Endothelial cell of umbilical vein (primary cell): ENCODE results near the gene ZNF311. TPM values are rescaled to one million over a fixed set of nuclear protein-coding genes. Genes with fewer than 3 reads are reported as not detected.

Experiments used
- BruUV-seq: library from RNA; stranded (reverse); fragments of 400-500 nt; replicated peaks from 2 replicates; lab custom pipeline; 2021; lab: Mats Ljungman, UMichigan
- CTCF ChIA-PET: fragments of 300-600, 350-600 bp; sonication (Branson Sonifier 250); formaldehyde crosslinking; loops from one replicate; lab custom pipeline; 2021; ENCODE audit warnings: antibody characterized with exemption, inconsistent platforms; lab: Charles Lee
- POLR2A ChIA-PET: fragments of 300-600, 350-600 bp; sonication (Branson Sonifier 250); formaldehyde crosslinking; loops from one replicate; lab custom pipeline; 2021; ENCODE audit warnings: antibody characterized with exemption, inconsistent platforms; lab: Charles Lee
- DNase-seq: peaks from one replicate; pipeline ENCODE4 v3.0.0-alpha.2; 2011; ENCODE audit warnings: low read depth, low spot score
- FAIRE-seq: peaks from 2 replicates; lab custom pipeline; 2011; peaks lifted over from hg19 to GRCh38; lab: Jason Lieb, UNC
- H2AFZ ChIP-seq: 2 replicates; pipeline ENCODE4 v1.6.0; 2012; ENCODE audit warnings: low read depth, low read length, control low read depth, inconsistent platforms
- H3K27ac ChIP-seq: 2 replicates; pipeline ENCODE4 v1.5.1; 2011; ENCODE audit warnings: low read depth, mild to moderate bottlenecking, control low read depth, low read length, moderate library complexity; ENCODE audit not compliant: insufficient read depth
- H3K27me3 ChIP-seq, 2 experiments: 2 replicates each; pipeline versions ENCODE4 v1.6.0 to v1.6.1; 2011; ENCODE audit warnings: low read length in 2 of 2, mixed read lengths in 1 of 2; ENCODE audit not compliant: control insufficient read depth in 2 of 2, insufficient read depth in 2 of 2
- H3K36me3 ChIP-seq, 2 experiments: 2 replicates in 1 of 2; 3 replicates in 1 of 2; pipeline ENCODE4 v1.5.1; 2011; ENCODE audit warnings: low read length in 2 of 2, mild to moderate bottlenecking in 1 of 2, moderate library complexity in 1 of 2; ENCODE audit not compliant: control insufficient read depth in 2 of 2, insufficient read depth in 2 of 2; ENCODE audit errors: extremely low read depth in 1 of 2
- H3K4me1 ChIP-seq: 3 replicates; pipeline ENCODE4 v1.5.1; 2011; ENCODE audit warnings: mild to moderate bottlenecking, low read length; ENCODE audit not compliant: control insufficient read depth, insufficient read depth; ENCODE audit errors: extremely low read depth
- H3K4me2 ChIP-seq: 2 replicates; pipeline ENCODE4 v1.6.1; 2011; ENCODE audit warnings: low read length, control low read depth, mixed read lengths; ENCODE audit not compliant: insufficient read depth
- H3K4me3 ChIP-seq, 3 experiments: fragments of 200-600 bp in 1 of 3; sonication (generic), shearing (Covaris generic) in 1 of 3; replicated peaks in 1 of 3; 2 replicates each; pipeline ENCODE4 v1.5.1; 2011 to 2016; ENCODE audit warnings: control low read depth in 3 of 3, low read length in 3 of 3, mild to moderate bottlenecking in 2 of 3, inconsistent platforms in 1 of 3, low read depth in 1 of 3, moderate library complexity in 1 of 3; ENCODE audit not compliant: insufficient read depth in 1 of 3
- H3K79me2 ChIP-seq: 2 replicates; pipeline ENCODE4 v1.6.0; 2012; ENCODE audit warnings: low read length, inconsistent platforms; ENCODE audit not compliant: control insufficient read depth, insufficient read depth
- H3K9ac ChIP-seq: replicated peaks from 2 replicates; pipeline ENCODE3; 2011; ENCODE audit warnings: low read length, control low read depth; ENCODE audit not compliant: insufficient read depth; ENCODE audit errors: extremely low read depth
- H3K9me1 ChIP-seq: replicated peaks from 3 replicates; pipeline ENCODE4 v1.6.0; 2011; ENCODE audit warnings: mild to moderate bottlenecking, low read length; ENCODE audit not compliant: control insufficient read depth, insufficient read depth; ENCODE audit errors: extremely low read depth
- H3K9me3 ChIP-seq: replicated peaks from 2 replicates; pipeline ENCODE4 v1.5.1; 2012; ENCODE audit warnings: low read length, inconsistent platforms; ENCODE audit not compliant: control insufficient read depth, insufficient read depth
- H4K20me1 ChIP-seq: replicated peaks from 2 replicates; pipeline ENCODE3; 2011; ENCODE audit warnings: mild to moderate bottlenecking, low read length; ENCODE audit not compliant: control insufficient read depth, insufficient read depth; ENCODE audit errors: extremely low read depth
- EZH2 ChIP-seq: IDR thresholded peaks from 2 replicates; pipeline ENCODE4 v1.6.1; 2012; ENCODE audit warnings: borderline replicate concordance, low read depth, mild to moderate bottlenecking, moderate library complexity, low read length, inconsistent platforms; ENCODE audit not compliant: severe bottlenecking
- FOS ChIP-seq: IDR thresholded peaks from 2 replicates; pipeline ENCODE4 v1.6.1; 2011; ENCODE audit warnings: mild to moderate bottlenecking, low read length, moderate library complexity, borderline replicate concordance; ENCODE audit not compliant: insufficient read depth
- GATA2 ChIP-seq: IDR thresholded peaks from 2 replicates; pipeline ENCODE4 v1.7.0; 2011; ENCODE audit warnings: low read depth, mild to moderate bottlenecking, moderate library complexity, mixed read lengths, low read length; ENCODE audit not compliant: insufficient read length, insufficient read depth
- JUN ChIP-seq: IDR thresholded peaks from 2 replicates; pipeline ENCODE4 v1.6.1; 2011; ENCODE audit warnings: borderline replicate concordance, low read depth; ENCODE audit not compliant: insufficient read length, insufficient read depth
- MYC ChIP-seq: IDR thresholded peaks from one replicate; pipeline ENCODE4 v1.6.1; 2011; ENCODE audit warnings: mild to moderate bottlenecking, low read depth, low read length
- POLR2A ChIP-seq: IDR thresholded peaks from 2 replicates; pipeline ENCODE4 v1.6.1; 2012; ENCODE audit warnings: low read depth, mild to moderate bottlenecking, control low read depth, low read length
- POLR2AphosphoS5 ChIP-seq: IDR thresholded peaks from 2 replicates; pipeline ENCODE4 v1.6.1; 2012; ENCODE audit warnings: low read depth, mild to moderate bottlenecking, control low read depth, low read length, moderate library complexity; ENCODE audit not compliant: insufficient read depth
- dilution Hi-C: fragments of 300-500 bp; cut with MboI; formaldehyde crosslinking; loops from one replicate; pipeline ENCODE4 v1.15.0; 2019; ENCODE audit warnings: low sequenced_read_pairs; ENCODE audit not compliant: extremely low pct_ligation_motif_present
- intact Hi-C: fragments of 100-400 bp; cut with micrococcal nuclease; formaldehyde crosslinking; loops from one replicate; pipeline ENCODE4 v1.10.0; 2022
- polyA plus RNA-seq, 4 experiments: library from polyadenylated mRNA; depleted of rRNA in 3 of 4; stranded (reverse) in 3 of 4; unstranded in 1 of 4; fragments of >200 nt; gene quantifications; 2 replicates each; pipeline versions ENCODE4 v1.2.1 to v1.2.3, GENCODE V29; 2011 to 2012; ENCODE audit warnings: missing spikeins in 1 of 4
- small RNA-seq: library from RNA; depleted of rRNA; stranded (forward); fragments of <200 nt; gene quantifications from one replicate; pipeline ENCODE3, GENCODE V24; 2012; ENCODE audit warnings: low replicate concordance, low read depth; ENCODE audit not compliant: insufficient read depth, insufficient read length
- total RNA-seq: library from RNA; stranded (reverse); gene quantifications from 2 replicates; pipeline ENCODE4 v1.2.3, GENCODE V29; 2021
- TF ChIP-seq, protein P1 (sequence below): IDR thresholded peaks from 2 replicates; pipeline ENCODE4 v1.6.1; 2011; ENCODE audit not compliant: insufficient read depth, insufficient read length
- TF ChIP-seq, protein P2 (sequence below), 2 donors: IDR thresholded peaks; 1 replicate in 1 of 2; 2 replicates in 1 of 2; pipeline ENCODE4 v1.5.1; 2011; ENCODE audit warnings: low read length in 2 of 2, mild to moderate bottlenecking in 2 of 2, moderate library complexity in 2 of 2, control low read depth in 1 of 2, inconsistent platforms in 1 of 2, low read depth in 1 of 2; ENCODE audit not compliant: insufficient read depth in 1 of 2; ENCODE audit errors: extremely low read depth in 1 of 2

Gene ZNF311
- total and polyA plus RNA-seq, 2 donors (not counting 3 experiments of a cell fraction or from before 2014, with no cell fraction given): 0.26 to 0.35 TPM

DNA sequence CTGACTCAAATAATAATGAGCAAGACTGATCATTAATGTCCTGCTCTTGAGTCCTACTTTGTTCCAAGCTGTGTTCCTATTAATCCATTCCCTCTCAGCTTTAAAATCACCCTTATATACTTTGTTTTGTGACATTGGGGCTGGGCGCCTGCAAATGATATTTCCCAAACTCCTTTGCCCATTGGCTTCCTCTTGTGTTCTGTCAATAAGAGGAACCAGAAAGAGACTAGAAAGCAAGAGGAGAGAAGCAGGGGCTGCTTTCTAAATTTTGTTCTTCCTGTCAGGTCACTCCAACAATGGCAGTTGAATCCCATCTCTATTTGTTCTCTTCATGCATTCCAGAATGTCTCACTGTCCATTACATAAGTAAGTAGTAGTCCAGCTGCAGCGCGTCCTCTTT lies 59.8 kb downstream of the ZNF311 start:
- FAIRE-seq: no peak
- dilution Hi-C loops: no loop called here

More for the DNA sequence above, 59.8 kb downstream of the ZNF311 start:
- no peaks in the 10 kb centered on the region for H3K36me3 ChIP-seq
- CTCF ChIA-PET: interaction anchor here (1.0 kb wide), 1 partner anchor 71 kb away, joined by 3 read pairs; no protein-coding TSS in a partner anchor
- H3K27ac ChIP-seq: no peak overlapping the region
- H2AFZ ChIP-seq: no peak overlapping the region
- intact Hi-C loops: loop anchor here (2.0 kb wide), 1 partner anchor 157 kb away; no protein-coding TSS in a partner anchor
- no peaks in the 10 kb centered on the region for H3K79me2 ChIP-seq
- no TSS peak for BruUV-seq
- no peaks in the 10 kb centered on the region for H3K27me3 ChIP-seq
- no peaks in the 10 kb centered on the region for H3K9me1 ChIP-seq
- H3K9me3 ChIP-seq: no peaks in the 10 kb centered on the region
- POLR2A ChIA-PET: no interaction called here
- no peak overlapping the region for H3K4me3 ChIP-seq
- TF ChIP-seq POLR2AphosphoS5 (no peak), EZH2 (no peak), FOS (no peak), JUN (no peak), GATA2 (no peak), MYC (no peak), POLR2A (no peak)
- TF ChIP-seq, protein P1, sequence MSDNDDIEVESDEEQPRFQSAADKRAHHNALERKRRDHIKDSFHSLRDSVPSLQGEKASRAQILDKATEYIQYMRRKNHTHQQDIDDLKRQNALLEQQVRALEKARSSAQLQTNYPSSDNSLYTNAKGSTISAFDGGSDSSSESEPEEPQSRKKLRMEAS: no peak
- TF ChIP-seq, protein P2, sequence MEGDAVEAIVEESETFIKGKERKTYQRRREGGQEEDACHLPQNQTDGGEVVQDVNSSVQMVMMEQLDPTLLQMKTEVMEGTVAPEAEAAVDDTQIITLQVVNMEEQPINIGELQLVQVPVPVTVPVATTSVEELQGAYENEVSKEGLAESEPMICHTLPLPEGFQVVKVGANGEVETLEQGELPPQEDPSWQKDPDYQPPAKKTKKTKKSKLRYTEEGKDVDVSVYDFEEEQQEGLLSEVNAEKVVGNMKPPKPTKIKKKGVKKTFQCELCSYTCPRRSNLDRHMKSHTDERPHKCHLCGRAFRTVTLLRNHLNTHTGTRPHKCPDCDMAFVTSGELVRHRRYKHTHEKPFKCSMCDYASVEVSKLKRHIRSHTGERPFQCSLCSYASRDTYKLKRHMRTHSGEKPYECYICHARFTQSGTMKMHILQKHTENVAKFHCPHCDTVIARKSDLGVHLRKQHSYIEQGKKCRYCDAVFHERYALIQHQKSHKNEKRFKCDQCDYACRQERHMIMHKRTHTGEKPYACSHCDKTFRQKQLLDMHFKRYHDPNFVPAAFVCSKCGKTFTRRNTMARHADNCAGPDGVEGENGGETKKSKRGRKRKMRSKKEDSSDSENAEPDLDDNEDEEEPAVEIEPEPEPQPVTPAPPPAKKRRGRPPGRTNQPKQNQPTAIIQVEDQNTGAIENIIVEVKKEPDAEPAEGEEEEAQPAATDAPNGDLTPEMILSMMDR (IDR thresholded peaks at IDR 0.05; ENCODE audit: extremely low read depth in 1 of 2, insufficient read depth in 1 of 2, low read depth in 1 of 2, low read length in 2 of 2): no peak
- H3K4me2 ChIP-seq: no peak overlapping the region
- no peak for DNase-seq
- peaks cover 18% of the 10 kb centered on the region for H3K4me1 ChIP-seq
- no peaks in the 10 kb centered on the region for H4K20me1 ChIP-seq
- H3K9ac ChIP-seq: no peak overlapping the region

Small RNA genes lying within 50 kb of the gene (small RNA-seq; reads per million reads assigned to genes)
- not detected for gene RN7SL471P

Other genes with a start within 250 kb of the ZNF311 start
- gene TRIM27, start 81.3 kb downstream of the ZNF311 start, total RNA-seq: 67.5 and 69.2 TPM in 2 replicates
- gene TRIM27, start 81.3 kb downstream of the ZNF311 start, polyA plus RNA-seq: 67.1 and 71.9 TPM in 2 replicates
- not detected in 2 replicates for gene OR2W1, start 39.9 kb upstream of the ZNF311 start, total RNA-seq
- gene OR2W1, start 39.9 kb upstream of the ZNF311 start, polyA plus RNA-seq: not detected in 2 replicates
- not detected in 2 replicates for gene OR2B3, start 82.0 kb upstream of the ZNF311 start, total RNA-seq
- not detected in 2 replicates for gene OR2B3, start 82.0 kb upstream of the ZNF311 start, polyA plus RNA-seq
- gene OR2J1, start 94.2 kb upstream of the ZNF311 start, total RNA-seq: not detected in 2 replicates
- not detected in 2 replicates for gene OR2J1, start 94.2 kb upstream of the ZNF311 start, polyA plus RNA-seq
- gene OR2J3, start 102.7 kb upstream of the ZNF311 start, total RNA-seq: not detected in 2 replicates
- not detected in 2 replicates for gene OR2J3, start 102.7 kb upstream of the ZNF311 start, polyA plus RNA-seq
- not detected in 2 replicates for gene OR2J2, start 165.6 kb upstream of the ZNF311 start, total RNA-seq
- not detected in 2 replicates for gene OR2J2, start 165.6 kb upstream of the ZNF311 start, polyA plus RNA-seq